ENCODE data around the gene PRM1.

DNA sequence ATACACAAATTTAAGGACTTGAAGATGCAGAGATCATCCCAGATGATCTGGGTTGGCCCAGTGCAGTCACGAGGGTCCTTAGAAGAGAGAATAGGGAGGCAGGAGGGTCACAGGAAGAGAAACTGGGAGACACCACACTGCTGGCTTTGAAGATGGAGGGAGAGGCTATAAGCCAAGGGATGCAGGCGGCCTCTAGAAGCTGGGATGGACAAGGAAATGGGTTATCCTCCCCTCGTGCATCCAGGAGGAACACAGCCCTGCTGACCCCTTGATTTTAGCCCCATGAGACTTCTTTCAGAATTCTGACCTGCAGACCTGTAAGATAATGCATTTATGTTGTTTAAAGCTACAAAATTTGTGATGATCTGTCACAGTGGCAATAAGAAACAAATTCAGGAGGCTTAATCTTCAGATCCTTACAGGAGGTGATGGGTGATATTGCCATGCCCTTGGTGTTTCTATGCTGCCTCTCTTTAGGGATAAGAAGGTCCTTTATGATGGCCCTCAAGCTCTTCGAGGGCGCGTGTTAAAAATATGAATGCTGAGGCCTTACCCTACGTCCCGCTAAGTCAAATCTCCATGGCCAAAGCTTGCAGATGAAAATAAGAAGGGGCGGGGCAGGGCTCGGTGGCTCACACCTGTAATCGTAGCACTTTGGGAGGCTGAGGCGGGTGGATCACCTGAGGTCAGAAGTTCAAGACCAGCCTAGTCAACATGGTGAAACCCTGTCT lies 3.4 kb downstream of the PRM1 start:
- TF ChIP-seq EZH2 (IDR thresholded peaks at IDR 0.05; ENCODE audit: insufficient read depth, poor library complexity, severe bottlenecking) (no peak), EZH2phosphoT487 (IDR thresholded peaks at IDR 0.05; ENCODE audit: insufficient read depth, low read depth) (no peak)
